ENCODE measurements around the gene SCN8A. TPM values are rescaled to one million over a fixed set of nuclear protein-coding genes. Genes with fewer than 3 reads are reported as not detected.
A peak's percentile ranks its signal among the peaks of the same experiment; 100 is the strongest.

Gene SCN8A
- total and polyA plus RNA-seq, 2 experiments from 2014 or later = 1.1 to 2.6 TPM

- H3K27ac ChIP-seq = no peak overlapping the region
- no peaks in the 10 kb centered on the region for H3K9me3 ChIP-seq (ENCODE audit: low read depth)
- no peaks in the 10 kb centered on the region for H3K36me3 ChIP-seq (replicated peaks; ENCODE audit: insufficient read depth, low read depth)
- H3K4me3 ChIP-seq = no peak overlapping the region
- H2AFZ ChIP-seq = no peak overlapping the region
- no peaks in the 10 kb centered on the region for H3K79me2 ChIP-seq
- no peak for DNase-seq (ENCODE audit: low spot score)
- TF ChIP-seq EZH2 (IDR thresholded peaks at IDR 0.05; ENCODE audit: borderline replicate concordance) = no peak
- no peak for TF ChIP-seq CTCF (IDR thresholded peaks at IDR 0.05; ENCODE audit: poor library complexity)
- no peak for TF ChIP-seq EZH2phosphoT487 (IDR thresholded peaks at IDR 0.05; ENCODE audit: low read depth, severe bottlenecking, unreplicated experiment)
- H3K4me2 ChIP-seq = no peak overlapping the region
- peaks cover 9% of the 10 kb centered on the region for H3K27me3 ChIP-seq
- H3K4me1 ChIP-seq (ENCODE audit: insufficient read depth) = peaks cover 6% of the 10 kb centered on the region
- 57% methylated on average over 5 of the region's 5 CpGs for WGBS (ENCODE audit: low lambda C conversion rate, missing lambda C conversion rate)
- no peaks in the 10 kb centered on the region for H3K9me2 ChIP-seq (replicated peaks; ENCODE audit: insufficient read depth)
- H4K20me1 ChIP-seq (ENCODE audit: insufficient read depth, poor library complexity, severe bottlenecking) = no peaks in the 10 kb centered on the region
These were observed 2.0 kb upstream of the SCN8A start for GRCh38 chr12:51589060-51589459.

GRCh38 chr12:51589557-51590176 is 1.4 kb upstream of the SCN8A start:
- Histone ChIP-seq H3K9me2 (replicated peaks; ENCODE audit: insufficient read depth) (no peaks in the 10 kb centered on the region), H3K9me3 (ENCODE audit: low read depth) (no peaks in the 10 kb centered on the region), H3K36me3 (replicated peaks; ENCODE audit: insufficient read depth, low read depth) (no peaks in the 10 kb centered on the region), H3K79me2 (no peaks in the 10 kb centered on the region), H2AFZ (no peak overlapping the region), H3K27me3 (peaks cover 9% of the 10 kb centered on the region), H3K27ac (no peak overlapping the region), H3K4me1 (ENCODE audit: insufficient read depth) (peaks cover 6% of the 10 kb centered on the region), H3K4me2 (peak overlapping the region; percentile 97), H3K4me3 (no peak overlapping the region), H4K20me1 (ENCODE audit: insufficient read depth, poor library complexity, severe bottlenecking) (no peaks in the 10 kb centered on the region)
- TF ChIP-seq EZH2 (IDR thresholded peaks at IDR 0.05; ENCODE audit: borderline replicate concordance) = no peak
- TF ChIP-seq EZH2phosphoT487 (IDR thresholded peaks at IDR 0.05; ENCODE audit: low read depth, severe bottlenecking, unreplicated experiment) = no peak
- no peak for TF ChIP-seq CTCF (IDR thresholded peaks at IDR 0.05; ENCODE audit: poor library complexity)
- no peak for DNase-seq (ENCODE audit: low spot score)
- WGBS (ENCODE audit: low lambda C conversion rate, missing lambda C conversion rate) = 85% methylated on average over 13 of the region's 13 CpGs

GRCh38 chr12:51590347-51591015 is 552 bp upstream of the SCN8A start:
- DNase-seq (ENCODE audit: low spot score) = peak; percentile 92
- no peak for TF ChIP-seq EZH2phosphoT487 (IDR thresholded peaks at IDR 0.05; ENCODE audit: low read depth, severe bottlenecking, unreplicated experiment)
- peak; percentile 46 for TF ChIP-seq CTCF (IDR thresholded peaks at IDR 0.05; ENCODE audit: poor library complexity)
- Histone ChIP-seq H3K27ac (no peak overlapping the region), H2AFZ (peak overlapping the region; percentile 88), H3K9me2 (replicated peaks; ENCODE audit: insufficient read depth) (no peaks in the 10 kb centered on the region), H3K4me1 (ENCODE audit: insufficient read depth) (peaks cover 6% of the 10 kb centered on the region), H3K27me3 (peaks cover 9% of the 10 kb centered on the region), H3K9me3 (ENCODE audit: low read depth) (no peaks in the 10 kb centered on the region), H4K20me1 (ENCODE audit: insufficient read depth, poor library complexity, severe bottlenecking) (no peaks in the 10 kb centered on the region), H3K79me2 (no peaks in the 10 kb centered on the region), H3K4me2 (peak overlapping the region; percentile 97), H3K4me3 (peak overlapping the region; percentile 79), H3K36me3 (replicated peaks; ENCODE audit: insufficient read depth, low read depth) (no peaks in the 10 kb centered on the region)
- WGBS (ENCODE audit: low lambda C conversion rate, missing lambda C conversion rate) = 6% methylated on average over 46 of the region's 67 CpGs
